ENCODE results near the gene C10orf95. TPM values are rescaled to one million over a fixed set of nuclear protein-coding genes. Genes with fewer than 3 reads are reported as not detected.

Gene C10orf95
- total and polyA plus RNA-seq, 2 donors (not counting 3 experiments of a cell fraction or from before 2014, with no cell fraction given), result 0.08 TPM; not detected in 1

DNA sequence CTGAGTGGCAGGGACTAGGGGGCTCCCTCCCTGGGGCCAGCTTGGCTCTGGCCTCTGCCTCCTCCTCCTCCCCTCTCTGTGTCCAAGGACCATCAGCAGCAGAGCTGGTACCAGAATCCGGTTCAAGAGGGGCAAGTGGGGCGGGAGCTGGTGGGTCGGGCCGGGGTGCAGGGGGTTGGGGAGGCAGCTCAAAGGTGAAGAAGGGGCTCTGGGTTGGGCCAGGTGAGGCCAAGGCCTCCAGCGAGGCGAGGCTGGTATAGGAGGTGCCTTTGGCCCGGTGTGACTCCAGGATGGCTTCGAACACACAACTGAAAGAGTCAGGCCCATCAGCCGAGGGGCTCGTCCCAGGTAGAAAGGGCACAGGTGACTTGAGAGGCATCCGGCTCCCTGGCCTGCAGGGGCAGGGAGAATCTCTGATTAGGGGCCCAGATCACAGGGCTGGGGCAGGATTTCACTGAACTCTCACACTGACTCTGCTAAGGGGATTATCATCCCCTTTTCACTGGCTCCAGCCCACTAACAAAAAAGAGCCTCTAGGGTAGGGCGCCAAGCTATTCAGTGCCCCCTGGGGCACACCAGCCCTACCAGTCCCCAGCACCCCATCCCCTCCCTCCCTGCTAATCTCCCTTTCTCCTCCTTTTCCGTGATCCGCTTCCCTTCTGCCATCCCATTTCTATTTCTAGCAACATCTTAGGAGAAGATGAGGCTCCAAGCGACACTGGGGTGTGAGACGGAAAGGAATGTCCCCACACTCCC, 37.4 kb downstream of the C10orf95 start:
- no peaks in the 10 kb centered on the region for H3K79me2 ChIP-seq (ENCODE audit: control insufficient read depth, insufficient read depth, low read length)
- no peak overlapping the region for H3K4me2 ChIP-seq (ENCODE audit: insufficient read depth, low read length)
- no peaks in the 10 kb centered on the region for H3K9me1 ChIP-seq (replicated peaks; ENCODE audit: control insufficient read depth, extremely low read depth, insufficient read depth, low read length)
- FAIRE-seq, result no peak
- no TSS peak for BruUV-seq (replicated peaks)
- ChIA-PET POLR2A (no interaction called here), CTCF (interaction anchor here (0.7 to 2.4 kb wide), 6 partner anchors 8 to 245 kb away, joined by 3 to 8 read pairs (median 4); no protein-coding TSS in a partner anchor)
- no peaks in the 10 kb centered on the region for H3K36me3 ChIP-seq (ENCODE audit: control insufficient read depth in 2 of 2, extremely low read depth in 1 of 2, insufficient read depth in 2 of 2, low read length in 2 of 2)
- H3K27me3 ChIP-seq (ENCODE audit: control insufficient read depth in 2 of 2, insufficient read depth in 2 of 2, low read length in 2 of 2), result peaks cover 30 to 45% of the 10 kb centered on the region in 2 experiments
- no peak overlapping the region for H3K4me3 ChIP-seq (replicated peaks in 1 of 3; ENCODE audit: insufficient read depth in 1 of 3, low read depth in 1 of 3, low read length in 3 of 3)
- TF ChIP-seq POLR2A (IDR thresholded peaks at IDR 0.05; ENCODE audit: low read depth, low read length) (no peak), GATA2 (IDR thresholded peaks at IDR 0.05; ENCODE audit: insufficient read depth, insufficient read length, low read depth, low read length) (no peak), POLR2AphosphoS5 (IDR thresholded peaks at IDR 0.05; ENCODE audit: insufficient read depth, low read depth, low read length) (no peak), FOS (IDR thresholded peaks at IDR 0.05; ENCODE audit: borderline replicate concordance, insufficient read depth, low read length) (no peak), MYC (IDR thresholded peaks at IDR 0.05; ENCODE audit: low read depth, low read length) (no peak), MAX (IDR thresholded peaks at IDR 0.05; ENCODE audit: insufficient read depth, insufficient read length) (no peak), EZH2 (IDR thresholded peaks at IDR 0.05; ENCODE audit: borderline replicate concordance, low read depth, low read length, severe bottlenecking) (no peak), JUN (IDR thresholded peaks at IDR 0.05; ENCODE audit: borderline replicate concordance, insufficient read depth, insufficient read length, low read depth) (no peak), CTCF (IDR thresholded peaks at IDR 0.05; ENCODE audit: extremely low read depth in 1 of 2, insufficient read depth in 1 of 2, low read depth in 1 of 2, low read length in 2 of 2) (no peak)
- no peak overlapping the region for H3K9ac ChIP-seq (replicated peaks; ENCODE audit: extremely low read depth, insufficient read depth, low read length)
- no peak overlapping the region for H3K27ac ChIP-seq (ENCODE audit: insufficient read depth, low read depth, low read length)
- DNase-seq (ENCODE audit: low read depth, low spot score), result no peak
- intact Hi-C loops (cut with micrococcal nuclease), result no loop called here
- dilution Hi-C loops (cut with MboI; ENCODE audit: extremely low pct_ligation_motif_present, low sequenced_read_pairs), result no loop called here
- no peaks in the 10 kb centered on the region for H3K9me3 ChIP-seq (replicated peaks; ENCODE audit: control insufficient read depth, insufficient read depth, low read length)
- no peaks in the 10 kb centered on the region for H4K20me1 ChIP-seq (replicated peaks; ENCODE audit: control insufficient read depth, extremely low read depth, insufficient read depth, low read length)
- no peak overlapping the region for H2AFZ ChIP-seq (ENCODE audit: low read depth, low read length)
- no peaks in the 10 kb centered on the region for H3K4me1 ChIP-seq (ENCODE audit: control insufficient read depth, extremely low read depth, insufficient read depth, low read length)
